K562 (cell line): ENCODE data around the gene POLR2H. TPM values are rescaled to one million over a fixed set of nuclear protein-coding genes. Genes with fewer than 3 reads are reported as not detected.
A peak's percentile ranks its signal among the peaks of the same experiment; 100 is the strongest.

Source experiments
- ATAC-seq: fragments of 200-7000 bp; cut with Tn5 transposase; 3 replicates; pipeline ENCODE4 v1.9.1; 2020; ENCODE audit warnings: moderate library complexity
- BruUV-seq: library from RNA; stranded (reverse); fragments of 400-500 nt; replicated peaks from 2 replicates; lab custom pipeline; 2021; lab: Mats Ljungman, UMichigan
- CTCF ChIA-PET: fragments of 300-600 bp; formaldehyde crosslinking; extraction: SDS; loops from one replicate; lab custom pipeline; 2021; ENCODE audit warnings: low intra/inter-chr PET ratio; lab: Yijun Ruan, JAX
- POLR2A ChIA-PET: fragments of 300-600, 350-650 bp; sonication (Branson Sonifier 250); formaldehyde crosslinking; extraction: SDS; loops from one replicate; lab custom pipeline; 2021; ENCODE audit warnings: antibody characterized with exemption, inconsistent platforms; lab: Yijun Ruan, JAX
- DNase-seq, 4 experiments: peaks; one replicate each; pipeline versions ENCODE4 v3.0.0 to v3.0.0-alpha.2; 2011 to 2018; ENCODE audit warnings: low spot score in 3 of 4, mixed read lengths in 3 of 4; ENCODE audit errors: extremely low read depth in 1 of 4
- FAIRE-seq: peaks from 2 replicates; lab custom pipeline; 2011; peaks lifted over from hg19 to GRCh38; lab: Jason Lieb, UNC
- H2AFZ ChIP-seq: 2 replicates; pipeline ENCODE4 v1.6.0; 2011; ENCODE audit warnings: low read depth, low read length, control low read depth, inconsistent platforms
- H3K27ac ChIP-seq: fragments of 200-600 bp; 3 replicates; pipeline ENCODE4 v1.8.0; 2011; ENCODE audit warnings: low read depth, mild to moderate bottlenecking, control low read depth, inconsistent platforms, low read length, moderate library complexity, mixed read lengths; ENCODE audit errors: extremely low read depth
- H3K27me3 ChIP-seq, 2 experiments: fragments of 300-600 bp in 1 of 2; 2 replicates in 1 of 2; 3 replicates in 1 of 2; pipeline versions ENCODE4 v1.6.0 to v1.8.0; 2011; ENCODE audit warnings: inconsistent platforms in 2 of 2, low read length in 2 of 2, mild to moderate bottlenecking in 1 of 2, mixed read lengths in 1 of 2, moderate library complexity in 1 of 2; ENCODE audit not compliant: control insufficient read depth in 2 of 2, insufficient read depth in 2 of 2
- H3K36me3 ChIP-seq: fragments of 300-600 bp; 3 replicates; pipeline ENCODE4 v1.8.0; 2011; ENCODE audit warnings: mild to moderate bottlenecking, low read length, inconsistent platforms; ENCODE audit not compliant: control insufficient read depth, insufficient read depth
- H3K4me1 ChIP-seq, 2 experiments: fragments of 200-600 bp in 1 of 2; replicated peaks in 1 of 2; 2 replicates in 1 of 2; 3 replicates in 1 of 2; pipeline versions ENCODE4 v1.5.1 to v1.8.0; 2011; ENCODE audit warnings: inconsistent platforms in 2 of 2, low read length in 2 of 2, mild to moderate bottlenecking in 1 of 2, mixed read lengths in 1 of 2, moderate library complexity in 1 of 2; ENCODE audit not compliant: control insufficient read depth in 2 of 2, insufficient read depth in 2 of 2
- H3K4me2 ChIP-seq: 2 replicates; pipeline ENCODE4 v1.6.1; 2011; ENCODE audit warnings: low read length, control low read depth, inconsistent platforms, mixed read lengths; ENCODE audit not compliant: insufficient read depth
- H3K4me3 ChIP-seq: fragments of 200-600 bp; sonication (generic), shearing (Covaris generic); 2 replicates; pipeline ENCODE4 v1.5.1; 2016; ENCODE audit warnings: control low read depth, inconsistent platforms
- H3K79me2 ChIP-seq: fragments of 200-600 bp; 3 replicates; pipeline ENCODE4 v1.8.0; 2011; ENCODE audit warnings: low read length, inconsistent platforms; ENCODE audit not compliant: control insufficient read depth, insufficient read depth
- H3K9ac ChIP-seq, 2 experiments: 2 replicates each; pipeline versions ENCODE4 v1.6.0 to v1.6.1; 2011; ENCODE audit warnings: low read depth in 2 of 2, low read length in 2 of 2, control low read depth in 1 of 2, inconsistent platforms in 1 of 2, mild to moderate bottlenecking in 1 of 2, mixed read lengths in 1 of 2; ENCODE audit not compliant: insufficient read depth in 1 of 2
- H3K9me1 ChIP-seq: one replicate; pipeline ENCODE4 v1.6.0; 2011; ENCODE audit warnings: inconsistent platforms, mild to moderate bottlenecking, low read length, moderate library complexity; ENCODE audit not compliant: control insufficient read depth, insufficient read depth
- H3K9me3 ChIP-seq: replicated peaks from 2 replicates; pipeline ENCODE4 v1.5.1; 2011; ENCODE audit warnings: low read depth, low read length, inconsistent platforms; ENCODE audit not compliant: control insufficient read depth, insufficient read depth
- H4K20me1 ChIP-seq: replicated peaks from 2 replicates; pipeline ENCODE4 v1.6.1; 2011; ENCODE audit warnings: low read length, inconsistent platforms, mixed read lengths; ENCODE audit not compliant: control insufficient read depth, insufficient read depth
- CREM ChIP-seq: IDR thresholded peaks from 2 replicates; pipeline ENCODE4 v1.6.1; 2014; ENCODE audit warnings: antibody characterized with exemption, low read depth
- CTBP1 ChIP-seq: fragments of 450-650 bp; IDR thresholded peaks from 2 replicates; pipeline ENCODE4 v1.6.1; 2016; ENCODE audit warnings: borderline replicate concordance
- EHMT2 ChIP-seq: fragments of 450-650 bp; IDR thresholded peaks from 2 replicates; pipeline ENCODE4 v1.6.1; 2018; ENCODE audit warnings: antibody characterized with exemption
- STAT5A ChIP-seq: IDR thresholded peaks from 2 replicates; pipeline ENCODE4 v1.6.1; 2012; ENCODE audit warnings: low read length, inconsistent platforms, borderline replicate concordance
- ZNF263 ChIP-seq: sonication (generic); formaldehyde crosslinking; IDR thresholded peaks from 2 replicates; pipeline ENCODE4 v1.8.0; 2022; ENCODE audit warnings: mild to moderate bottlenecking, missing genetic modification reagents, borderline replicate concordance
- WGBS: fragments of 100-300 bp; shearing (Covaris generic); methylation state at CpG from one replicate; pipeline ENCODE4 v1.1.6; 2016; ENCODE audit warnings: low coverage, mixed read lengths; ENCODE audit not compliant: insufficient coverage; ENCODE audit errors: missing lambda C conversion rate; 5-methylcytosine and 5-hydroxymethylcytosine counted together
- in situ Hi-C: fragments of 300-500 bp; cut with MboI; formaldehyde crosslinking; loops from 4 replicates; pipeline ENCODE4 v1.15.0; 2018; ENCODE audit warnings: inconsistent platforms, mixed read lengths
- intact Hi-C: fragments of 100-400 bp; cut with micrococcal nuclease; formaldehyde crosslinking; loops from 2 replicates; pipeline ENCODE4 v1.14.2; 2022
- polyA plus RNA-seq, 8 experiments: library from polyadenylated mRNA; depleted of rRNA in 4 of 8; stranded (reverse) in 5 of 8; unstranded in 3 of 8; fragments of >200 nt; fragmentation: Nextera tagmentation in 2 of 8; fragmentation: Illumina TruSeq in 1 of 8; extraction: Ambion mirVana in 2 of 8; extraction: Trizol in 1 of 8; gene quantifications; 2 replicates each; pipeline versions ENCODE4 v1.2.1 to v1.2.3, GENCODE V29; 2011 to 2014; ENCODE audit warnings: inconsistent platforms in 1 of 8, missing spikeins in 1 of 8
- total RNA-seq, 7 experiments: library from RNA; depleted of rRNA in 6 of 7; stranded (reverse); fragments of >200 nt in 6 of 7; fragmentation: Illumina TruSeq in 2 of 7; extraction: Trizol in 2 of 7; gene quantifications; 2 replicates each; pipeline versions ENCODE4 v1.2.1 to v1.2.3, GENCODE V29; 2011 to 2021; ENCODE audit warnings: low replicate concordance in 1 of 7
- TF ChIP-seq, protein P1 (sequence below), 2 experiments: fragments of 250-450 bp in 1 of 2; fragments of 450-650 bp in 1 of 2; sonication (Bioruptor Pico) in 1 of 2; IDR thresholded peaks; 2 replicates each; pipeline versions ENCODE4 v1.6.1 to v1.8.0; 2016 to 2021; ENCODE audit warnings: mild to moderate bottlenecking in 2 of 2, moderate library complexity in 2 of 2, missing compliant biosample characterization in 1 of 2, missing genetic modification characterization in 1 of 2
- TF ChIP-seq, protein P2 (sequence below), 2 experiments: fragments of 450-650 bp; conservative IDR thresholded peaks; 2 replicates each; pipeline ENCODE4 v1.6.1; 2017; ENCODE audit warnings: mild to moderate bottlenecking in 2 of 2, moderate library complexity in 2 of 2

Gene POLR2H
- total and polyA plus RNA-seq, 9 of the 15 experiments (the other 6 are each of a cell fraction or from before 2014, with no cell fraction given) = 128 to 512 (median 220) TPM

DNA sequence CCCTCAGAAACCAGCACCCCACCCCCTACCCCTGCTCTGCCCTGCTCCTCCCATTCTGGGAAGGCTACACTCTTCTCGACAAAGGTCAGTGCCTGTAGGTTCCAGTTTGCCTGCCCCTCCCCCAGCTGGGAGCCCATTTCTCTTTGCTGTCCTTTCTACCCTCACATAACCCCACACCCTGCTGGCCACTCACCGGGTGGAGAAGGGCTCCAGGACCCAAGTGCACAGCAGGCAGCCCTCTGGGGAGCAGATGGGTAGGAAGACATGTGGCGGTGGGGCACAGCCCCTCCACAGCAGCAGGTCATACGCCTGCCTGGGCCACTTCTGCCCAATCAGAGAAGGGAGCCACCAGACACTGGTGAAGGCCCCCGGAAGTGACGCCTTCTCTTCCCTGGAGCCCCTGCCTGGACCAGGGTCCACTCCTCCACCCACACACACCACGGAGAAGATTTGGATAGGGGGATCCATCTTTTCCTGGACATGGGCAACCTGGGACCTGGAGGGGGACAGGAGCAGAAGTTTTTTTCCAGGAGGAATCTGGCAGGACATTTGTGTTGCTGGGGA is 16.5 kb downstream of the POLR2H start, which contains the start of gene THPO (continued):
- TF ChIP-seq, protein P1, sequence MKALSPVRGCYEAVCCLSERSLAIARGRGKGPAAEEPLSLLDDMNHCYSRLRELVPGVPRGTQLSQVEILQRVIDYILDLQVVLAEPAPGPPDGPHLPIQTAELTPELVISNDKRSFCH (CRISPR knock-in tag; IDR thresholded peaks at IDR 0.05) = no peak
- TF ChIP-seq, protein P1 (tag; IDR thresholded peaks at IDR 0.05) = peak; percentile 53; the same call in 1 of the 2 replicates
- TF ChIP-seq CREM (peak; percentile 48; the same call in 1 of the 2 replicates), CTBP1 (0 out of 2 replicates have a peak, but pooled peaks have one; percentile 34), EHMT2 (peak; percentile 43; the same call in 1 of the 2 replicates)
- TF ChIP-seq, protein P2, sequence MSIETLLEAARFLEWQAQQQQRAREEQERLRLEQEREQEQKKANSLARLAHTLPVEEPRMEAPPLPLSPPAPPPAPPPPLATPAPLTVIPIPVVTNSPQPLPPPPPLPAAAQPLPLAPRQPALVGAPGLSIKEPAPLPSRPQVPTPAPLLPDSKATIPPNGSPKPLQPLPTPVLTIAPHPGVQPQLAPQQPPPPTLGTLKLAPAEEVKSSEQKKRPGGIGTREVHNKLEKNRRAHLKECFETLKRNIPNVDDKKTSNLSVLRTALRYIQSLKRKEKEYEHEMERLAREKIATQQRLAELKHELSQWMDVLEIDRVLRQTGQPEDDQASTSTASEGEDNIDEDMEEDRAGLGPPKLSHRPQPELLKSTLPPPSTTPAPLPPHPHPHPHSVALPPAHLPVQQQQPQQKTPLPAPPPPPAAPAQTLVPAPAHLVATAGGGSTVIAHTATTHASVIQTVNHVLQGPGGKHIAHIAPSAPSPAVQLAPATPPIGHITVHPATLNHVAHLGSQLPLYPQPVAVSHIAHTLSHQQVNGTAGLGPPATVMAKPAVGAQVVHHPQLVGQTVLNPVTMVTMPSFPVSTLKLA (conservative IDR thresholded peaks at IDR 0.05) = 0 out of 4 replicates have a peak, but pooled peaks of 1 of the 2 experiments have one; percentile 41

DNA sequence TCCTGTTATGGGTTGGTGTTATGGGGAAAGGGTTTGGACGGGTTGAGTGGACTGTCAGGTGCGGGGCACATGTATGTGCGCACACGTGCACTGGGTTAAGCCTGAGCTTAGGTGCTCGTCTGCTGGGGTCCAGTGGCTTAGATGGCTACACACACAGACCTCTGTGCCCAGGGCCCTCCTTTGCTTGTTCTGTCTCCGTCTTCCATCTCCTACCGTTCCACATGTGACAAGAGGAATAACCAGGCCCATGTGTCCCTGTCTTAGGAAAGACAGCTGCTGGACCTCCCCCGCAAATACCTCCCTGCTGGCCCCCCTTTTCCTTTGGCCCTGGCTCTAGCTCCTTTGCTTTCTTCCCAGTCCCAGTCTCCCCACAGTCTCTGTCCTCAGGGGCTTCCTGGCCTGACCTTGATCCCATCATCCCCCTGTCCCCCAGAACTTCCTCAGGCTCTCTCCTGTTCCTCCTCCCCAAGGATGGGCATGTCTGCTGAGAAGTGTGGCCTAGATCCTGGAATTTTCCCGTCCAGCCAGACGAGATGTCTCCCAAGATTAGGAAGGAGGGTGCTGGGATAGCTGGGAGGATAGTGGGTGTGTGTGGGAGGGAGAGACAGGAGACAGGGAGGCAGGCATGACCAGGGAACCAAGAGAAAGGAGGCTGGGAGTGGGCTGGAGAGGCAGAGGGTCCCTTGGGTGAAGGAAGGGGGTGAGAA is 17.3 kb downstream of the POLR2H start:
- TF ChIP-seq ZNF263 (0 out of 2 replicates have a peak, but pooled peaks have one; percentile 22), STAT5A (no peak)
- peaks cover 5 to 34% of the 10 kb centered on the region in 2 experiments; a peak in 4 of 5 replicates for H3K4me1 ChIP-seq
- H4K20me1 ChIP-seq = 0 out of 2 replicates have a peak, but pooled peaks cover 3% of the 10 kb centered on the region
- ChIA-PET POLR2A (no interaction called here), CTCF (no interaction called here)
- H3K27me3 ChIP-seq = peaks cover 18 to 31% of the 10 kb centered on the region in 2 experiments
- no peak overlapping the region for H3K27ac ChIP-seq
- H3K9me3 ChIP-seq = no peaks in the 10 kb centered on the region
- ATAC-seq = no peak
- no peak for FAIRE-seq
- H3K9me1 ChIP-seq = no peaks in the 10 kb centered on the region
- H2AFZ ChIP-seq = peak overlapping the region; percentile 90
- H3K79me2 ChIP-seq = no peaks in the 10 kb centered on the region
- in situ Hi-C loops = no loop called here
- H3K36me3 ChIP-seq = no peaks in the 10 kb centered on the region
- DNase-seq = peak in 1 of 4 experiments; percentile 33
- 67% methylated on average over 9 of the region's 10 CpGs for WGBS
- no TSS peak for BruUV-seq
- no peak overlapping the region for H3K4me3 ChIP-seq
- no peak overlapping the region; a peak in 1 of 4 replicates for H3K9ac ChIP-seq
- no peak overlapping the region for H3K4me2 ChIP-seq
- intact Hi-C loops = loop anchor here (10.0 kb wide), 1 partner anchor 396 kb away; no protein-coding TSS in a partner anchor
